CD14-positive monocyte (primary cell): ENCODE measurements around the gene LHX6. TPM values are rescaled to one million over a fixed set of nuclear protein-coding genes. Genes with fewer than 3 reads are reported as not detected.

Source experiments
- DNase-seq, 3 donors: peaks; one replicate each; pipeline ENCODE4 v3.0.0-alpha.2; 2011 to 2022
- H2AFZ ChIP-seq: 2 replicates; pipeline ENCODE4 v1.6.0; 2012; ENCODE audit warnings: mild to moderate bottlenecking, low read depth, low read length, inconsistent platforms; ENCODE audit not compliant: insufficient read depth, poor library complexity, severe bottlenecking
- H3K27ac ChIP-seq, 2 donors: 1 replicate in 1 of 2; 2 replicates in 1 of 2; pipeline ENCODE4 v1.5.1; 2012 to 2013; ENCODE audit warnings: low read length in 2 of 2, control low read depth in 1 of 2, inconsistent platforms in 1 of 2, low read depth in 1 of 2, mild to moderate bottlenecking in 1 of 2
- H3K27me3 ChIP-seq, 2 donors: one replicate each; pipeline versions ENCODE4 v1.6.0 to v1.6.1; 2011 to 2013; ENCODE audit warnings: low read length in 2 of 2; ENCODE audit not compliant: control insufficient read depth in 2 of 2, insufficient read depth in 2 of 2
- H3K36me3 ChIP-seq, 2 donors: replicated peaks in 1 of 2; 1 replicate in 1 of 2; 2 replicates in 1 of 2; pipeline versions ENCODE4 v1.5.1 to v1.6.1; 2012 to 2013; ENCODE audit warnings: low read length in 2 of 2, control low read depth in 1 of 2, inconsistent platforms in 1 of 2, mild to moderate bottlenecking in 1 of 2; ENCODE audit not compliant: insufficient read depth in 2 of 2, control insufficient read depth in 1 of 2
- H3K4me1 ChIP-seq, 2 donors: 1 replicate in 1 of 2; 2 replicates in 1 of 2; pipeline versions ENCODE4 v1.5.1 to v1.6.1; 2012 to 2013; ENCODE audit warnings: low read length in 2 of 2, control low read depth in 1 of 2, inconsistent platforms in 1 of 2, mild to moderate bottlenecking in 1 of 2, moderate library complexity in 1 of 2; ENCODE audit not compliant: insufficient read depth in 2 of 2, control insufficient read depth in 1 of 2
- H3K4me2 ChIP-seq: replicated peaks from 2 replicates; pipeline ENCODE3; 2012; ENCODE audit warnings: low read length, moderate library complexity, mild to moderate bottlenecking; ENCODE audit not compliant: poor library complexity, severe bottlenecking; ENCODE audit errors: extremely low read depth
- H3K4me3 ChIP-seq, 3 experiments: fragments of 200-600 bp in 1 of 3; sonication (generic) in 1 of 3; replicated peaks in 1 of 3; 1 replicate in 2 of 3; 2 replicates in 1 of 3; pipeline ENCODE4 v1.5.1; 2011 to 2013; ENCODE audit warnings: low read length in 3 of 3, mild to moderate bottlenecking in 3 of 3, control low read depth in 2 of 3, low read depth in 2 of 3, inconsistent platforms in 1 of 3, moderate library complexity in 1 of 3
- H3K79me2 ChIP-seq: 2 replicates; pipeline ENCODE4 v1.6.0; 2012; ENCODE audit warnings: mild to moderate bottlenecking, control low read depth, inconsistent platforms, low read length, moderate library complexity; ENCODE audit not compliant: insufficient read depth
- H3K9ac ChIP-seq: 2 replicates; pipeline ENCODE4 v1.6.0; 2017; ENCODE audit warnings: low read length, mild to moderate bottlenecking; ENCODE audit not compliant: insufficient read depth, poor library complexity, severe bottlenecking
- H3K9me3 ChIP-seq, 2 donors: replicated peaks in 1 of 2; 1 replicate in 1 of 2; 2 replicates in 1 of 2; pipeline versions ENCODE4 v1.5.1 to v1.6.1; 2012 to 2013; ENCODE audit warnings: low read length in 2 of 2, control low read depth in 1 of 2; ENCODE audit not compliant: control insufficient read depth in 1 of 2, insufficient read depth in 1 of 2
- H4K20me1 ChIP-seq: 2 replicates; pipeline ENCODE4 v1.6.0; 2012; ENCODE audit warnings: mild to moderate bottlenecking, low read length, control low read depth, moderate library complexity; ENCODE audit not compliant: insufficient read depth
- H3K27ac Mint-ChIP-seq, 7 donors: one replicate each; pipeline ENCODE4 v1.8.0; 2020; ENCODE audit warnings: mild to moderate bottlenecking in 7 of 7, mixed read lengths in 7 of 7, moderate library complexity in 6 of 7, inconsistent platforms in 2 of 7
- H3K27me3 Mint-ChIP-seq, 3 donors: one replicate each; pipeline ENCODE4 v1.8.0; 2021 to 2022; ENCODE audit warnings: low read depth in 3 of 3, mild to moderate bottlenecking in 3 of 3, mixed read lengths in 3 of 3, moderate library complexity in 3 of 3, inconsistent platforms in 1 of 3
- H3K36me3 Mint-ChIP-seq, 2 donors: one replicate each; pipeline ENCODE4 v1.8.0; 2020; ENCODE audit warnings: mixed read lengths in 2 of 2, inconsistent platforms in 1 of 2, mild to moderate bottlenecking in 1 of 2
- H3K4me1 Mint-ChIP-seq: one replicate; pipeline ENCODE4 v1.8.0; 2020; ENCODE audit warnings: mild to moderate bottlenecking, mixed read lengths
- H3K4me3 Mint-ChIP-seq, 2 donors: one replicate each; pipeline ENCODE4 v1.8.0; 2020; ENCODE audit warnings: mild to moderate bottlenecking in 2 of 2, mixed read lengths in 2 of 2, moderate library complexity in 1 of 2
- H3K9me3 Mint-ChIP-seq, 7 donors: one replicate each; pipeline ENCODE4 v1.8.0; 2020 to 2022; ENCODE audit warnings: mixed read lengths in 7 of 7, mild to moderate bottlenecking in 6 of 7, moderate library complexity in 6 of 7, inconsistent platforms in 2 of 7
- WGBS: methylation state at CpG from one replicate; pipeline ENCODE4 v1.1.5; 2013; ENCODE audit warnings: missing lambda C conversion rate; ENCODE audit not compliant: insufficient coverage; 5-methylcytosine and 5-hydroxymethylcytosine counted together
- intact Hi-C, 2 donors: fragments of 100-400 bp; cut with micrococcal nuclease; formaldehyde crosslinking; loops; one replicate each; pipeline versions ENCODE4 v1.15.0 to v1.15.1; 2023
- polyA plus RNA-seq, 3 donors: library from polyadenylated mRNA; depleted of rRNA in 1 of 3; unstranded in 2 of 3; stranded (reverse) in 1 of 3; fragments of 300-500 nt in 2 of 3; fragments of >200 nt in 1 of 3; fragmentation: Illumina TruSeq in 2 of 3; gene quantifications; 1 replicate in 2 of 3; 2 replicates in 1 of 3; pipeline ENCODE4 v1.2.3, GENCODE V29; 2012 to 2021
- TF ChIP-seq, protein P1 (sequence below): fragments of 200-600 bp; IDR thresholded peaks from one replicate; pipeline ENCODE4 v1.8.0; 2022; ENCODE audit warnings: antibody characterized with exemption, mild to moderate bottlenecking

The LHX6 gene
- polyA plus RNA-seq, 3 donors = not detected

DNA sequence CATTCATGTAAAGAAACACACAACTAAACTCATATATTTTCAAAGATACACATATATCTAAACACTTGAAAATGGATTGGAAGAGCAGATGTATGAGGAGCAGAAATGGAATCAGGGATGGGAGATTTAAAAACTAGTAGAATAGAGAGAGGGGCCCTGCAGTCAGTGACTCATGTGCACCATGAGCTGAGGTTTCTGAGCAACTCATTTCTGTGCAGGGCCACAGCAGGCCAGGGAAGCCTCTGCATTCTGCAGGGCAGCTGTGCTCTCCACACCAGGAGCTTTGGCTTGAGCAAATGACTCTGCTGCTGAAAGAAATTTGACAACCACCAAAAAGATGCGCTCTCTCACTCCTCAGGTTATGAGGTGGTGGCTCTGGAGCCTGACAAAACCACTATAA is 27.1 kb downstream of the LHX6 start:
- Mint-ChIP-seq H3K9me3 (no peaks in the 10 kb centered on the region), H3K27ac (no peak overlapping the region), H3K36me3 (no peaks in the 10 kb centered on the region), H3K4me3 (no peak overlapping the region), H3K4me1 (no peaks in the 10 kb centered on the region), H3K27me3 (peaks cover 0 to 3% (median 3%) of the 10 kb centered on the region in 3 donors)
- no CpG with 5 or more reads among the region's 1 CpG for WGBS
- intact Hi-C loops = no loop called here
- Histone ChIP-seq H3K36me3 (no peaks in the 10 kb centered on the region), H3K9me3 (no peaks in the 10 kb centered on the region), H3K27me3 (no peaks in the 10 kb centered on the region), H3K27ac (no peak overlapping the region), H2AFZ (no peak overlapping the region), H3K79me2 (no peaks in the 10 kb centered on the region), H3K4me2 (no peak overlapping the region), H4K20me1 (no peaks in the 10 kb centered on the region), H3K9ac (no peak overlapping the region), H3K4me3 (no peak overlapping the region), H3K4me1 (no peaks in the 10 kb centered on the region)
- TF ChIP-seq, protein P1, sequence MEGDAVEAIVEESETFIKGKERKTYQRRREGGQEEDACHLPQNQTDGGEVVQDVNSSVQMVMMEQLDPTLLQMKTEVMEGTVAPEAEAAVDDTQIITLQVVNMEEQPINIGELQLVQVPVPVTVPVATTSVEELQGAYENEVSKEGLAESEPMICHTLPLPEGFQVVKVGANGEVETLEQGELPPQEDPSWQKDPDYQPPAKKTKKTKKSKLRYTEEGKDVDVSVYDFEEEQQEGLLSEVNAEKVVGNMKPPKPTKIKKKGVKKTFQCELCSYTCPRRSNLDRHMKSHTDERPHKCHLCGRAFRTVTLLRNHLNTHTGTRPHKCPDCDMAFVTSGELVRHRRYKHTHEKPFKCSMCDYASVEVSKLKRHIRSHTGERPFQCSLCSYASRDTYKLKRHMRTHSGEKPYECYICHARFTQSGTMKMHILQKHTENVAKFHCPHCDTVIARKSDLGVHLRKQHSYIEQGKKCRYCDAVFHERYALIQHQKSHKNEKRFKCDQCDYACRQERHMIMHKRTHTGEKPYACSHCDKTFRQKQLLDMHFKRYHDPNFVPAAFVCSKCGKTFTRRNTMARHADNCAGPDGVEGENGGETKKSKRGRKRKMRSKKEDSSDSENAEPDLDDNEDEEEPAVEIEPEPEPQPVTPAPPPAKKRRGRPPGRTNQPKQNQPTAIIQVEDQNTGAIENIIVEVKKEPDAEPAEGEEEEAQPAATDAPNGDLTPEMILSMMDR = no peak
- DNase-seq = no peak

- intact Hi-C loops = no loop called here
- no peaks in the 10 kb centered on the region for H3K9me3 ChIP-seq
- H3K4me1 Mint-ChIP-seq = no peaks in the 10 kb centered on the region
- no peak overlapping the region for H3K27ac ChIP-seq
- no peaks in the 10 kb centered on the region for H3K9me3 Mint-ChIP-seq
- H3K27ac Mint-ChIP-seq = no peak overlapping the region
- H3K27me3 ChIP-seq = no peaks in the 10 kb centered on the region
- 39% methylated on average over 3 of the region's 7 CpGs for WGBS
- no peaks in the 10 kb centered on the region for H3K36me3 Mint-ChIP-seq
- TF ChIP-seq, protein P1 = no peak
- no peaks in the 10 kb centered on the region for H3K36me3 ChIP-seq
- no peak overlapping the region for H3K4me3 ChIP-seq
- H4K20me1 ChIP-seq = no peaks in the 10 kb centered on the region
- no peak overlapping the region for H3K4me3 Mint-ChIP-seq
- no peak overlapping the region for H2AFZ ChIP-seq
- H3K9ac ChIP-seq = no peak overlapping the region
- no peaks in the 10 kb centered on the region for H3K79me2 ChIP-seq
- DNase-seq = no peak
- no peak overlapping the region for H3K4me2 ChIP-seq
- peaks cover 0 to 3% (median 3%) of the 10 kb centered on the region in 3 donors for H3K27me3 Mint-ChIP-seq
- no peaks in the 10 kb centered on the region for H3K4me1 ChIP-seq
Measured at GRCh38 chr9:122200960-122201595, 27.7 kb downstream of the LHX6 start.
